ENCODE results near the gene INSIG2.

Gene INSIG2

GRCh38 chr2:118128826-118129225 is 40.6 kb downstream of the INSIG2 start:
- DNase-seq (ENCODE audit: low read depth): no peak

GRCh38 chr2:118130385-118130784 is 42.1 kb downstream of the INSIG2 start:
- DNase-seq (ENCODE audit: low read depth): no peak

GRCh38 chr2:118131771-118132170 is 43.5 kb downstream of the INSIG2 start:
- DNase-seq (ENCODE audit: low read depth): no peak

GRCh38 chr2:118133916-118134315 is 45.6 kb downstream of the INSIG2 start:
- DNase-seq (ENCODE audit: low read depth): no peak

GRCh38 chr2:118134650-118135049 is 46.4 kb downstream of the INSIG2 start:
- no peak for DNase-seq (ENCODE audit: low read depth)

- DNase-seq (ENCODE audit: low read depth): no peak
Observed at GRCh38 chr2:118145207-118145606, 56.9 kb downstream of the INSIG2 start.

- DNase-seq (ENCODE audit: low read depth): no peak
Observed at GRCh38 chr2:118145806-118146205, 57.5 kb downstream of the INSIG2 start.

- DNase-seq (ENCODE audit: low read depth): no peak
Observed at GRCh38 chr2:118146315-118147283, 58.3 kb downstream of the INSIG2 start.

GRCh38 chr2:118148133-118148532 is 59.9 kb downstream of the INSIG2 start:
- DNase-seq (ENCODE audit: low read depth): no peak

- DNase-seq (ENCODE audit: low read depth): no peak
Observed at GRCh38 chr2:118148809-118149208, 60.5 kb downstream of the INSIG2 start.

- DNase-seq (ENCODE audit: low read depth): no peak
Observed at GRCh38 chr2:118150294-118150693, 62.0 kb downstream of the INSIG2 start.

- DNase-seq (ENCODE audit: low read depth): no peak
Observed at GRCh38 chr2:118151831-118152230, 63.6 kb downstream of the INSIG2 start.

GRCh38 chr2:118153433-118153832 is 65.2 kb downstream of the INSIG2 start:
- no peak for DNase-seq (ENCODE audit: low read depth)

GRCh38 chr2:118154176-118154575 is 65.9 kb downstream of the INSIG2 start:
- DNase-seq (ENCODE audit: low read depth): no peak
